WTC11 (cell line): Measurements from ENCODE around the gene BAG3. TPM values are rescaled to one million over a fixed set of nuclear protein-coding genes. Genes with fewer than 3 reads are reported as not detected.

Source experiments
- ATAC-seq: fragments of 200-7000 bp; cut with Tn5 transposase; 2 replicates; pipeline ENCODE4 v1.10.0; 2021; ENCODE audit warnings: mild to moderate bottlenecking, moderate library complexity
- CTCF ChIA-PET: fragments of 300-600 bp; sonication (Branson Sonifier 250); formaldehyde crosslinking; loops from one replicate; lab custom pipeline; 2021; ENCODE audit warnings: antibody characterized with exemption; lab: Charles Lee
- POLR2A ChIA-PET: fragments of 350-600 bp; sonication (Branson Sonifier 250); formaldehyde crosslinking; loops from one replicate; lab custom pipeline; 2021; ENCODE audit warnings: antibody characterized with exemption; lab: Charles Lee
- DNase-seq: peaks from one replicate; pipeline ENCODE4 v3.0.0; 2021; ENCODE audit warnings: low spot score
- H3K27ac Mint-ChIP-seq: 2 replicates; pipeline ENCODE4 v1.8.0; 2021; ENCODE audit warnings: mixed read lengths
- H3K27me3 Mint-ChIP-seq: 2 replicates; pipeline ENCODE4 v1.8.0; 2021; ENCODE audit warnings: low read depth, mild to moderate bottlenecking, moderate library complexity, mixed read lengths
- H3K36me3 Mint-ChIP-seq: 2 replicates; pipeline ENCODE4 v1.8.0; 2021; ENCODE audit warnings: mixed read lengths
- H3K4me1 Mint-ChIP-seq: 2 replicates; pipeline ENCODE4 v1.8.0; 2022; ENCODE audit warnings: mixed read lengths
- H3K4me3 Mint-ChIP-seq: 2 replicates; pipeline ENCODE4 v1.8.0; 2021; ENCODE audit warnings: mild to moderate bottlenecking, moderate library complexity, mixed read lengths
- H3K9me3 Mint-ChIP-seq: 2 replicates; pipeline ENCODE4 v1.8.0; 2021; ENCODE audit warnings: mixed read lengths
- FOXP1 ChIP-seq: sonication (generic); formaldehyde crosslinking; IDR thresholded peaks from 2 replicates; pipeline ENCODE4 v1.8.0; 2022; ENCODE audit warnings: missing genetic modification reagents, mild to moderate bottlenecking, moderate library complexity, borderline replicate concordance
- GABPB1 ChIP-seq: sonication (generic); formaldehyde crosslinking; IDR thresholded peaks from 2 replicates; pipeline ENCODE4 v1.8.1; 2023; ENCODE audit warnings: mild to moderate bottlenecking, missing genetic modification reagents
- GRHL2 ChIP-seq: fragments of 250-450 bp; sonication (Bioruptor Pico); IDR thresholded peaks from 2 replicates; pipeline ENCODE4 v1.8.0; 2022; ENCODE audit warnings: mild to moderate bottlenecking, moderate library complexity; ENCODE audit not compliant: insufficient replicate concordance, severe bottlenecking
- JAZF1 ChIP-seq: fragments of 250-450 bp; sonication (Bioruptor Pico); IDR thresholded peaks from 2 replicates; pipeline ENCODE4 v1.9.0; 2021; ENCODE audit warnings: moderate library complexity, mild to moderate bottlenecking, inconsistent platforms
- KAT7 ChIP-seq: sonication (generic); formaldehyde crosslinking; IDR thresholded peaks from 2 replicates; pipeline ENCODE4 v1.8.1; 2023; ENCODE audit warnings: missing genetic modification reagents, mild to moderate bottlenecking, borderline replicate concordance
- ZNF121 ChIP-seq: sonication (generic); formaldehyde crosslinking; IDR thresholded peaks from 2 replicates; pipeline ENCODE4 v1.8.0; 2023; ENCODE audit warnings: missing genetic modification reagents
- total RNA-seq: library from RNA; stranded (reverse); gene quantifications from 3 replicates; pipeline ENCODE4 v1.2.3, GENCODE V29; 2021
- TF ChIP-seq, protein P1 (sequence below): sonication (generic); formaldehyde crosslinking; IDR thresholded peaks from 2 replicates; pipeline ENCODE4 v1.8.0; 2022; ENCODE audit warnings: mild to moderate bottlenecking, missing genetic modification reagents
- TF ChIP-seq, protein P2 (sequence below): sonication (generic); formaldehyde crosslinking; IDR thresholded peaks from 2 replicates; pipeline ENCODE4 v1.8.1; 2023; ENCODE audit warnings: mild to moderate bottlenecking, missing genetic modification reagents
- TF ChIP-seq, protein P3 (sequence below): fragments of 250-450 bp; sonication (Bioruptor Pico); IDR thresholded peaks from 2 replicates; pipeline ENCODE4 v1.9.0; 2021; ENCODE audit warnings: moderate library complexity, mild to moderate bottlenecking, inconsistent platforms, borderline replicate concordance
- TF ChIP-seq, protein P4 (sequence below): sonication (generic); formaldehyde crosslinking; IDR thresholded peaks from 2 replicates; pipeline ENCODE4 v1.8.1; 2023; ENCODE audit warnings: mild to moderate bottlenecking, missing genetic modification reagents, moderate library complexity
- TF ChIP-seq, protein P5 (sequence below): sonication (generic); formaldehyde crosslinking; conservative IDR thresholded peaks from 2 replicates; pipeline ENCODE4 v1.8.1; 2022; ENCODE audit warnings: mild to moderate bottlenecking, missing genetic modification reagents
- TF ChIP-seq, protein P6 (sequence below): sonication (generic); formaldehyde crosslinking; IDR thresholded peaks from 2 replicates; pipeline ENCODE4 v1.8.0; 2022; ENCODE audit warnings: mild to moderate bottlenecking, missing genetic modification reagents
- TF ChIP-seq, protein P7 (sequence below): sonication (generic); formaldehyde crosslinking; IDR thresholded peaks from 2 replicates; pipeline ENCODE4 v1.8.0; 2022; ENCODE audit warnings: missing genetic modification reagents

BAG3 gene
- total RNA-seq, 1 experiment from 2014 or later: 15.7 TPM

DNA sequence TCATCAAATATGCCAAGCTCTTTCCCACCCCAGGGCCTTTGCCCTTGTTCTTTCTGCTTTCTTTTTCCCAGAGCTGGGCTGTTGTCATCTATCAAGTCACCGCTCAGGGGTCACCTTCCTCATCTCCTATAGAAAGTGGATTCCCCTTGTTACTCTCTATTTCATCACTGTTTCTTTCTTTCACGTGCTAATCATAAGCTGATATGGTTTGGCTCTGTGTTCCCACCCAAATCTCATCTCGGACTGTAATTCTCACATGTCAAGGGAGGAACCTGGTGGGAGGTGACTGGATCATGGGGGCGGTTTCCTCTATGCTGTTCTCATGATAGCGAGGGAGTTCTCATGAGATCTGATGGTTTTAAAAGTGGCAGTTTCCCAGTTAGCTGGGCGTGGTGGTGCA lies 37.4 kb upstream of the BAG3 start:
- peaks cover 16% of the 10 kb centered on the region for H3K9me3 Mint-ChIP-seq
- POLR2A ChIA-PET: no interaction called here
- no peak for ATAC-seq

DNA sequence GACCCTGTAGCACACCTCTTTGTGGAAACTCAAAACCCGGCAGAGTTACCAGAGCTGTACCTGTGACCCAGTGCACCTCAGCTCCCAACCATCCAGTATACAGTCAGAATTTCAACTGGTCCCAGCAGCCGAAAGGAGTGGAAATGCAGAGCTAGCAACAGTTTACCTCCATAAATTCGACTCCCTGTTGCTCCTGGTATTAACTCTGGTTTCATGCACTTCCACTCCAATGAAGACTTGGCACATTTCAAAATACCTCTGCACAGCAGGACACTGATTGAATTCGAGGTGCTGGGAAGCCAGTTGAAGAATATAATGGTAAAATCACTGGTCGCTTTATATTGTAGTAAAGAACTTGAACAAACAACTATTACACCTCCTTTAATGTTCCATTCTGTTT lies 36.5 kb upstream of the BAG3 start:
- CTCF ChIA-PET: interaction anchor here (2.2 kb wide), 1 partner anchor 12 kb away, joined by 7 read pairs; no protein-coding TSS in a partner anchor
- Mint-ChIP-seq H3K4me1 (peaks cover 6% of the 10 kb centered on the region), H3K36me3 (peaks cover 3% of the 10 kb centered on the region), H3K4me3 (no peak overlapping the region), H3K27ac (no peak overlapping the region), H3K9me3 (peaks cover 16% of the 10 kb centered on the region), H3K27me3 (peaks cover 4% of the 10 kb centered on the region; the same call in 1 of the 2 replicates)
- POLR2A ChIA-PET: no interaction called here
- ATAC-seq: no peak
- no peak for DNase-seq
- TF ChIP-seq ZNF121 (CRISPR knock-in tag) (no peak), GRHL2 (CRISPR knock-in tag) (no peak)
- TF ChIP-seq, protein P1, sequence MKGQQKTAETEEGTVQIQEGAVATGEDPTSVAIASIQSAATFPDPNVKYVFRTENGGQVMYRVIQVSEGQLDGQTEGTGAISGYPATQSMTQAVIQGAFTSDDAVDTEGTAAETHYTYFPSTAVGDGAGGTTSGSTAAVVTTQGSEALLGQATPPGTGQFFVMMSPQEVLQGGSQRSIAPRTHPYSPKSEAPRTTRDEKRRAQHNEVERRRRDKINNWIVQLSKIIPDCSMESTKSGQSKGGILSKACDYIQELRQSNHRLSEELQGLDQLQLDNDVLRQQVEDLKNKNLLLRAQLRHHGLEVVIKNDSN: no peak

More for the DNA sequence above, 37.4 kb upstream of the BAG3 start:
- TF ChIP-seq, protein P2, sequence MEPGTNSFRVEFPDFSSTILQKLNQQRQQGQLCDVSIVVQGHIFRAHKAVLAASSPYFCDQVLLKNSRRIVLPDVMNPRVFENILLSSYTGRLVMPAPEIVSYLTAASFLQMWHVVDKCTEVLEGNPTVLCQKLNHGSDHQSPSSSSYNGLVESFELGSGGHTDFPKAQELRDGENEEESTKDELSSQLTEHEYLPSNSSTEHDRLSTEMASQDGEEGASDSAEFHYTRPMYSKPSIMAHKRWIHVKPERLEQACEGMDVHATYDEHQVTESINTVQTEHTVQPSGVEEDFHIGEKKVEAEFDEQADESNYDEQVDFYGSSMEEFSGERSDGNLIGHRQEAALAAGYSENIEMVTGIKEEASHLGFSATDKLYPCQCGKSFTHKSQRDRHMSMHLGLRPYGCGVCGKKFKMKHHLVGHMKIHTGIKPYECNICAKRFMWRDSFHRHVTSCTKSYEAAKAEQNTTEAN (CRISPR knock-in tag): no peak
- TF ChIP-seq FOXP1 (CRISPR knock-in tag) (no peak), JAZF1 (CRISPR knock-in tag) (no peak), KAT7 (CRISPR knock-in tag) (no peak)
- TF ChIP-seq, protein P3, sequence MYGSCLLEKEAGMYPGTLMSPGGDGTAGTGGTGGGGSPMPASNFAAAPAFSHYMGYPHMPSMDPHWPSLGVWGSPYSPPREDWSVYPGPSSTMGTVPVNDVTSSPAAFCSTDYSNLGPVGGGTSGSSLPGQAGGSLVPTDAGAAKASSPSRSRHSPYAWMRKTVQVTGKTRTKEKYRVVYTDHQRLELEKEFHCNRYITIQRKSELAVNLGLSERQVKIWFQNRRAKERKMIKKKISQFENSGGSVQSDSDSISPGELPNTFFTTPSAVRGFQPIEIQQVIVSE: no peak
- Mint-ChIP-seq H3K4me1 (peaks cover 5% of the 10 kb centered on the region), H3K36me3 (peaks cover 3% of the 10 kb centered on the region), H3K27ac (no peak overlapping the region), H3K4me3 (no peak overlapping the region), H3K27me3 (peaks cover 4% of the 10 kb centered on the region; the same call in 1 of the 2 replicates)
- CTCF ChIA-PET: interaction anchor here (2.2 kb wide), 1 partner anchor 11 kb away, joined by 7 read pairs; no protein-coding TSS in a partner anchor
- no peak for DNase-seq

DNA sequence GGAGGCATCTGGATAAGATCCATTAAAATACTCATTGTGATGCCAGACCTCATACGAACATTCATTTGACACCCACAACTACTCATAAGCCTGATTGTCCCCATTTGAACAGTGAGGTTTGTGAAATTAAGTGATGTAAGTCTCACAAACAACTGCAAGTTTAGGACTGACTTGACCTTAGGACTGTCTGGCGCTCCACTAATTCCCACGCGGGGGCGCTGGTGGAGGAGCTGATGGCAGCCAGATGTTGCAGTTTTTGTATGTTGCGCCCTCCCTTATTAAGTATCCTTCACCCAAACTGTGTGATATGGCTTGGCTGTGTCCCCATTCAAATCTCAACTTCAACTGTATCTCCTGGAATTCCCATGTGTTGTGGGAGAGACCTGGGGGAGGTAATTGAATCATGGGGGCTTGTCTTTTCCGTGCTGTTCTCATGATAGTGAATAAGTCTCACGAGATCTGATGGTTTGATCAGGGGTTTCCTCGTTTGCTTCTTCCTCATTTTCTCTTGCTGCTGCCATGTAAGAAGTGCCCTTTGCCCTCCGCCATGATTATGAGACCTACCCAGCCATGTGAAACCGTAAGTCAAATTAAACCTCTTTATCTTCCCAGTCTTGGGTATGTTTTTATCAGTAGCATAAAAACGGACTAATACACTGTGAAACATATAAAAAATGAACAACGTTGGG lies 34.2 kb upstream of the BAG3 start:
- peaks cover 14% of the 10 kb centered on the region for H3K4me1 Mint-ChIP-seq
- DNase-seq (peak; percentile 63), ATAC-seq (peak; percentile 62)
- TF ChIP-seq JAZF1 (CRISPR knock-in tag): no peak
- 0 out of 2 replicates have a peak, but pooled peaks have one; percentile 18 for TF ChIP-seq GABPB1 (CRISPR knock-in tag)
- TF ChIP-seq, protein P4, sequence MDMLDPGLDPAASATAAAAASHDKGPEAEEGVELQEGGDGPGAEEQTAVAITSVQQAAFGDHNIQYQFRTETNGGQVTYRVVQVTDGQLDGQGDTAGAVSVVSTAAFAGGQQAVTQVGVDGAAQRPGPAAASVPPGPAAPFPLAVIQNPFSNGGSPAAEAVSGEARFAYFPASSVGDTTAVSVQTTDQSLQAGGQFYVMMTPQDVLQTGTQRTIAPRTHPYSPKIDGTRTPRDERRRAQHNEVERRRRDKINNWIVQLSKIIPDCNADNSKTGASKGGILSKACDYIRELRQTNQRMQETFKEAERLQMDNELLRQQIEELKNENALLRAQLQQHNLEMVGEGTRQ (CRISPR knock-in tag): no peak
- TF ChIP-seq, protein P5, sequence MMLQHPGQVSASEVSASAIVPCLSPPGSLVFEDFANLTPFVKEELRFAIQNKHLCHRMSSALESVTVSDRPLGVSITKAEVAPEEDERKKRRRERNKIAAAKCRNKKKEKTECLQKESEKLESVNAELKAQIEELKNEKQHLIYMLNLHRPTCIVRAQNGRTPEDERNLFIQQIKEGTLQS (CRISPR knock-in tag): no peak
- TF ChIP-seq, protein P6, sequence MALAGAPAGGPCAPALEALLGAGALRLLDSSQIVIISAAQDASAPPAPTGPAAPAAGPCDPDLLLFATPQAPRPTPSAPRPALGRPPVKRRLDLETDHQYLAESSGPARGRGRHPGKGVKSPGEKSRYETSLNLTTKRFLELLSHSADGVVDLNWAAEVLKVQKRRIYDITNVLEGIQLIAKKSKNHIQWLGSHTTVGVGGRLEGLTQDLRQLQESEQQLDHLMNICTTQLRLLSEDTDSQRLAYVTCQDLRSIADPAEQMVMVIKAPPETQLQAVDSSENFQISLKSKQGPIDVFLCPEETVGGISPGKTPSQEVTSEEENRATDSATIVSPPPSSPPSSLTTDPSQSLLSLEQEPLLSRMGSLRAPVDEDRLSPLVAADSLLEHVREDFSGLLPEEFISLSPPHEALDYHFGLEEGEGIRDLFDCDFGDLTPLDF: no peak
- TF ChIP-seq, protein P7, sequence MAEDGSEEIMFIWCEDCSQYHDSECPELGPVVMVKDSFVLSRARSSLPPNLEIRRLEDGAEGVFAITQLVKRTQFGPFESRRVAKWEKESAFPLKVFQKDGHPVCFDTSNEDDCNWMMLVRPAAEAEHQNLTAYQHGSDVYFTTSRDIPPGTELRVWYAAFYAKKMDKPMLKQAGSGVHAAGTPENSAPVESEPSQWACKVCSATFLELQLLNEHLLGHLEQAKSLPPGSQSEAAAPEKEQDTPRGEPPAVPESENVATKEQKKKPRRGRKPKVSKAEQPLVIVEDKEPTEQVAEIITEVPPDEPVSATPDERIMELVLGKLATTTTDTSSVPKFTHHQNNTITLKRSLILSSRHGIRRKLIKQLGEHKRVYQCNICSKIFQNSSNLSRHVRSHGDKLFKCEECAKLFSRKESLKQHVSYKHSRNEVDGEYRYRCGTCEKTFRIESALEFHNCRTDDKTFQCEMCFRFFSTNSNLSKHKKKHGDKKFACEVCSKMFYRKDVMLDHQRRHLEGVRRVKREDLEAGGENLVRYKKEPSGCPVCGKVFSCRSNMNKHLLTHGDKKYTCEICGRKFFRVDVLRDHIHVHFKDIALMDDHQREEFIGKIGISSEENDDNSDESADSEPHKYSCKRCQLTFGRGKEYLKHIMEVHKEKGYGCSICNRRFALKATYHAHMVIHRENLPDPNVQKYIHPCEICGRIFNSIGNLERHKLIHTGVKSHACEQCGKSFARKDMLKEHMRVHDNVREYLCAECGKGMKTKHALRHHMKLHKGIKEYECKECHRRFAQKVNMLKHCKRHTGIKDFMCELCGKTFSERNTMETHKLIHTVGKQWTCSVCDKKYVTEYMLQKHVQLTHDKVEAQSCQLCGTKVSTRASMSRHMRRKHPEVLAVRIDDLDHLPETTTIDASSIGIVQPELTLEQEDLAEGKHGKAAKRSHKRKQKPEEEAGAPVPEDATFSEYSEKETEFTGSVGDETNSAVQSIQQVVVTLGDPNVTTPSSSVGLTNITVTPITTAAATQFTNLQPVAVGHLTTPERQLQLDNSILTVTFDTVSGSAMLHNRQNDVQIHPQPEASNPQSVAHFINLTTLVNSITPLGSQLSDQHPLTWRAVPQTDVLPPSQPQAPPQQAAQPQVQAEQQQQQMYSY (CRISPR knock-in tag): no peak
- ChIA-PET CTCF (interaction anchor here (0.6 to 3.7 kb wide), 13 partner anchors 8 to 418 kb away, joined by 3 to 21 read pairs (median 7); partner anchors contain the start of gene BAG3), POLR2A (no interaction called here)
- no peak overlapping the region for H3K27ac Mint-ChIP-seq
- peaks cover 5% of the 10 kb centered on the region; the same call in 1 of the 2 replicates for H3K9me3 Mint-ChIP-seq
- no peaks in the 10 kb centered on the region for H3K36me3 Mint-ChIP-seq
- no peaks in the 10 kb centered on the region for H3K27me3 Mint-ChIP-seq
- no peak overlapping the region for H3K4me3 Mint-ChIP-seq
